CD4-positive, alpha-beta T cell treated with Interleukin-1 beta for 1 hour (primary cell): ENCODE data around the gene EIF5A.

Source experiments
- DNase-seq, 2 donors: peaks; one replicate each; pipeline ENCODE4 v3.0.0-alpha.2; 2020 to 2022

Gene EIF5A

GRCh38 chr17:7306911-7307685 lies at the start of gene EIF5A:
EIF5A (plus strand) TSS chr17:7307628; CDS start chr17:7309636, 2,008 bp downstream.
- DNase-seq = peak; percentile 100

- no peak for DNase-seq
These were observed 48.5 kb upstream of the EIF5A start for GRCh38 chr17:7258731-7259554.

GRCh38 chr17:7259555-7259889 lies 47.9 kb upstream of the EIF5A start:
- no peak for DNase-seq

- no peak for DNase-seq
These were observed 47.3 kb upstream of the EIF5A start for GRCh38 chr17:7260151-7260550.

GRCh38 chr17:7260651-7261378 lies 46.6 kb upstream of the EIF5A start:
- DNase-seq = peak in 1 of 2 donors; percentile 36

GRCh38 chr17:7261379-7262191 lies 45.8 kb upstream of the EIF5A start:
- peak in 1 of 2 donors; percentile 32 for DNase-seq

- DNase-seq = no peak
These were observed 45.1 kb upstream of the EIF5A start, which contains the start of gene CLDN7 for GRCh38 chr17:7262192-7262934. CLDN7 (minus strand) TSS chr17:7262478; CDS start chr17:7262043, 435 bp downstream.

- DNase-seq = no peak
These were observed 44.3 kb upstream of the EIF5A start for GRCh38 chr17:7262935-7263800.

GRCh38 chr17:7263801-7264078 lies 43.7 kb upstream of the EIF5A start:
- no peak for DNase-seq

- no peak for DNase-seq
These were observed 40.6 kb upstream of the EIF5A start for GRCh38 chr17:7266784-7267183.

GRCh38 chr17:7279448-7279847 lies 28.0 kb upstream of the EIF5A start:
- DNase-seq = no peak

GRCh38 chr17:7280519-7281073 lies 26.8 kb upstream of the EIF5A start:
- DNase-seq = peak; percentile 82 to 88

GRCh38 chr17:7281074-7281952 lies 26.1 kb upstream of the EIF5A start, which contains the start of gene SLC2A4:
SLC2A4 (plus strand) TSS chr17:7281718; CDS start chr17:7281935, 217 bp downstream.
- DNase-seq = peak; percentile 89 to 90

- DNase-seq = no peak
These were observed 25.3 kb upstream of the EIF5A start for GRCh38 chr17:7281953-7282751.

- DNase-seq = no peak
These were observed 24.6 kb upstream of the EIF5A start for GRCh38 chr17:7282752-7283321.

- DNase-seq = no peak
These were observed 23.8 kb upstream of the EIF5A start for GRCh38 chr17:7283471-7284216.

- DNase-seq = no peak
These were observed 22.5 kb upstream of the EIF5A start for GRCh38 chr17:7284911-7285310.
